GM04504 (cell line): Measurements from ENCODE around the gene YLPM1.
A peak's percentile ranks its signal among the peaks of the same experiment; 100 is the strongest.
"Not testable (repeated sequence)": the region's sequence is repeated elsewhere in the genome, so short reads cannot be mapped to it uniquely, and the experiment has no call there.

Source experiments
- DNase-seq: peaks from one replicate; pipeline ENCODE4 v3.0.0-alpha.2; 2012; ENCODE audit warnings: low read depth

The YLPM1 gene, protein sequence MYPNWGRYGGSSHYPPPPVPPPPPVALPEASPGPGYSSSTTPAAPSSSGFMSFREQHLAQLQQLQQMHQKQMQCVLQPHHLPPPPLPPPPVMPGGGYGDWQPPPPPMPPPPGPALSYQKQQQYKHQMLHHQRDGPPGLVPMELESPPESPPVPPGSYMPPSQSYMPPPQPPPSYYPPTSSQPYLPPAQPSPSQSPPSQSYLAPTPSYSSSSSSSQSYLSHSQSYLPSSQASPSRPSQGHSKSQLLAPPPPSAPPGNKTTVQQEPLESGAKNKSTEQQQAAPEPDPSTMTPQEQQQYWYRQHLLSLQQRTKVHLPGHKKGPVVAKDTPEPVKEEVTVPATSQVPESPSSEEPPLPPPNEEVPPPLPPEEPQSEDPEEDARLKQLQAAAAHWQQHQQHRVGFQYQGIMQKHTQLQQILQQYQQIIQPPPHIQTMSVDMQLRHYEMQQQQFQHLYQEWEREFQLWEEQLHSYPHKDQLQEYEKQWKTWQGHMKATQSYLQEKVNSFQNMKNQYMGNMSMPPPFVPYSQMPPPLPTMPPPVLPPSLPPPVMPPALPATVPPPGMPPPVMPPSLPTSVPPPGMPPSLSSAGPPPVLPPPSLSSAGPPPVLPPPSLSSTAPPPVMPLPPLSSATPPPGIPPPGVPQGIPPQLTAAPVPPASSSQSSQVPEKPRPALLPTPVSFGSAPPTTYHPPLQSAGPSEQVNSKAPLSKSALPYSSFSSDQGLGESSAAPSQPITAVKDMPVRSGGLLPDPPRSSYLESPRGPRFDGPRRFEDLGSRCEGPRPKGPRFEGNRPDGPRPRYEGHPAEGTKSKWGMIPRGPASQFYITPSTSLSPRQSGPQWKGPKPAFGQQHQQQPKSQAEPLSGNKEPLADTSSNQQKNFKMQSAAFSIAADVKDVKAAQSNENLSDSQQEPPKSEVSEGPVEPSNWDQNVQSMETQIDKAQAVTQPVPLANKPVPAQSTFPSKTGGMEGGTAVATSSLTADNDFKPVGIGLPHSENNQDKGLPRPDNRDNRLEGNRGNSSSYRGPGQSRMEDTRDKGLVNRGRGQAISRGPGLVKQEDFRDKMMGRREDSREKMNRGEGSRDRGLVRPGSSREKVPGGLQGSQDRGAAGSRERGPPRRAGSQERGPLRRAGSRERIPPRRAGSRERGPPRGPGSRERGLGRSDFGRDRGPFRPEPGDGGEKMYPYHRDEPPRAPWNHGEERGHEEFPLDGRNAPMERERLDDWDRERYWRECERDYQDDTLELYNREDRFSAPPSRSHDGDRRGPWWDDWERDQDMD (N-terminal part only)

DNA sequence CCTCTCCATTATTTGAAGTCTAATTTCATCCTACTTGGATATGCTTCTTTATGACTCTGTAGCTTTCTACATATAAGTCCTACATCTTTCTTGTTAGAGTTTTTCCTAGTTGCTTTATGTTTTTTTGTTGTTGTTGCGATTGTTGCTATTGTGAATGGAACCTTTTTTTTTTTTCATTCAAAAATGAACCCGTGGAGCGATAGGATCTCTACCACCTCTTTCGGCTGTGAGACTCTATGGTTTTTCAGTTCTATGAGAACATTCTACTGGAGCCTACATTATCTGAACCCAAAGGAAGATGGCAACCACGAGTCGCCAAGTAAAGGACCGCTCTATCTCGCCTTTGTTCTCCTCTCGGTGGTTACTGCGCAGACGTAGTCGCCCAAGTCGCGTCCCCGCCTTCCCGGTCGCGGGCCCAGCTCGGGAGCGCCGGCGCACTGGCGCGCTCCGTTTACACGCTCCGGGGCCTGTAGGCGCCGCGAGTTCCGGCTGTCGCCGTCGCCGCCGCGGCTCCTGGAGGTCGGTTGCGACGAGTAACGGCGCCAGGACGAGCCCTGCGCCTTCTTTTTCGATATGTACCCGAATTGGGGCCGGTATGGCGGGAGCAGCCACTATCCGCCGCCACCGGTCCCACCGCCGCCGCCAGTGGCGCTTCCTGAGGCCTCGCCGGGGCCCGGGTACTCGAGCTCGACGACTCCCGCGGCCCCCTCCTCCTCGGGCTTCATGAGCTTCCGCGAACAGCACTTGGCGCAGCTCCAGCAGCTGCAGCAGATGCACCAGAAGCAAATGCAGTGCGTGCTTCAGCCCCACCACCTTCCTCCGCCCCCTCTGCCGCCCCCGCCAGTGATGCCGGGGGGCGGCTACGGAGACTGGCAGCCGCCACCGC is at the start of gene YLPM1:
YLPM1 (plus strand) TSS at position 400 of the 886 bp plus-strand sequence; CDS start at position 574, 174 bp downstream.
- DNase-seq, result peak; percentile 94

GRCh38 chr14:74713395-74713735 is 49.8 kb upstream of the YLPM1 start:
- DNase-seq, result no peak

DNA sequence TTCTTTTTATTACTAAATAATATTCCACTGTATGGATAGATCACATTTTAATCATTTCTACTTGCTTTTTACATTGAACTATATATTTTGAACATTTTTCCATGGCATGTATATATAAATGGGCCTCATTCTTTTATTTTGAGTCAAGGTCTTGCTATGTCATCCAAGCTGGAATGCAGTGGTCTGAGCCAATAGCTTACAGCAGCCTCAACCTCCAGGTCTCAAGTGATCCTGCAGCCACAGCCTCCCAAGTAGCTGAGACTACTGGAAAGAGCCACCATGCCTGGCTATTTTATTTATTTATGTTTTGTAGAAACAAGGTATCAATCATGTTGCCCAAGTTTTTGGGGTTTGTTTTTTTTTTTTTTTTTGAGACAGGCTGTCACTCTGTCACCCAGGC is 42.6 kb upstream of the YLPM1 start:
- no peak for DNase-seq

DNA sequence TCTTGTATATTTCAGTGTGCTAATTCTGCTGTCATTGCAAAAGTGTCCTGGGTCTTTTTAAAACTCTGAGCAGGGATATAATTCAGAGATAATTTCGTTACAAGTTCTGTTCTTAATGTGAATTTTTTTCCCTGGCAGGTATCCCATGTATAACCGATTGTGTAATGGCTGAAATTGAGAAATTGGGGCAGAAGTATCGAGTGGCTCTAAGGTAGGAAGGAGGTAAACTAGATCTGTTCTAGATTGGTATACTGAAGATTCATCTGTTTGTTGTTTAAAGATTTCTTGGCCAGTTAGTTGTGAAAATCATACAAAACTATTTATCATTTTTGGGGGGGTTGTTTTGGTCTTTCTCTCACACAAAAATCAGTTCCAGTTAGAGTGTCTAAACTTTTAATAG is 40.0 kb upstream of the YLPM1 start:
- no peak for DNase-seq

DNA sequence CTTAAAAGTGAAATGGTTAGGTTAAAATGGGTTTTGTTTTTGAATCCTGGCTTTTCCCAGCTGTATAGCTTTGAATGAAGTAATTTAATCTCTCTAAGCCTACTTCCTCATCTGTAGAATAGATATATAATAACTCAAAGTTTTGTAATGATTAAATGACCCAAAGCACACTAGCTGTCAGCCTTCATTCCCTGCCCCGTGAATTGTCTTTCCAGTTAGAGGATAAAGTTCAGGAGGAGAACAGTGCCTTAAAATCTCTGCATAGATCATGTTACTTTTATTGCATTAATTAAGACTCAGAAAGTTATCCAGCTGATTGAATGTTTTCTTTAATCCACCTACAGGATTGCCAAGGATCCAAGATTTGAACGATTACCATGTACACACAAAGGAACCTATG is 30.7 kb upstream of the YLPM1 start:
- no peak for DNase-seq

DNA sequence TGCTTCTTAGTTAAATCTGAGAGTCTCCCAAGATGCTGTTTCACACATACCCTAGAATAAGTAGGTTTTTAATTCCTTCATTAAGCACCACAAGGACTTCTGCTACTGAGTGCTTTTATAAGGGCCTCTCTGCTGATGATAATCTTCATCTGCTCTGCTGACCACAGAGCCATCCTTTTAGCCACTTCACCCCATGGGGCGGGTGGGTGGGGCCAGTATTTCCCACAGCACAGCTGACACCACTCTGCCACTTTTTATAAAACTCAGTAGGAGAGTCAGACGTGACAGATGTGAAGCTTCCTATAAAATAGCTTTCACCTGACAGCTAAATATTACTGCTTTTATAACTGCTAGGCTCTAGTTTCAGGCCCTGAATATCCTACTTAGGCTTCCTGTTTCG is 29.9 kb upstream of the YLPM1 start:
- no peak for DNase-seq

- no peak for DNase-seq
Observed at GRCh38 chr14:74735125-74735524, 28.0 kb upstream of the YLPM1 start.

DNA sequence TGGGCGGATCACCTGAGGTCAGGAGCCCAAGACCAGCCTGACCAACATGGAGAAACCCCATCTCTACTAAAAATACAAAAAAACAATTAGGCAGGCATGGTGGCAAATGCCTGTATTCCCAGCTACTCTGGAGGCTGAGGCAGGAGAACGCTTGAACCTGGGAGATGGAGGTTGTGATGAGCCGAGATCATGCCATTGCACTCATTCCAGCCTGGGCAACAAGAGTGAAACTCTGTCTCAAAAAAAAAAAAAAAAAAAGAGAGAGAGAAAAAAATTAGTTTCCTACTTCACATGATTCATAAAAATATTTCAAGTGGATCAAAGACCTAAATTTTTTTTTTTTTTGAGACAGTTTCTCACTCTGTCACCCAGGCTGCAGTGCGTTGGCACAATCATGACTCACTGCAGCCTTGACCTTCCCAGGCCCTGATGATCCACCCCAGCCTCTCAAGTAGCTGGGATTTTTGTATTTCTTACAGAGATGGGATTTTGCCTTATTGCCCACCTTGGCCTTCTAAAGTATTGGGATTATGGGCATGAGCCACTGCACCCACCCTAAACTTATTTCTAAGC is 25.3 kb upstream of the YLPM1 start:
- no peak for DNase-seq

DNA sequence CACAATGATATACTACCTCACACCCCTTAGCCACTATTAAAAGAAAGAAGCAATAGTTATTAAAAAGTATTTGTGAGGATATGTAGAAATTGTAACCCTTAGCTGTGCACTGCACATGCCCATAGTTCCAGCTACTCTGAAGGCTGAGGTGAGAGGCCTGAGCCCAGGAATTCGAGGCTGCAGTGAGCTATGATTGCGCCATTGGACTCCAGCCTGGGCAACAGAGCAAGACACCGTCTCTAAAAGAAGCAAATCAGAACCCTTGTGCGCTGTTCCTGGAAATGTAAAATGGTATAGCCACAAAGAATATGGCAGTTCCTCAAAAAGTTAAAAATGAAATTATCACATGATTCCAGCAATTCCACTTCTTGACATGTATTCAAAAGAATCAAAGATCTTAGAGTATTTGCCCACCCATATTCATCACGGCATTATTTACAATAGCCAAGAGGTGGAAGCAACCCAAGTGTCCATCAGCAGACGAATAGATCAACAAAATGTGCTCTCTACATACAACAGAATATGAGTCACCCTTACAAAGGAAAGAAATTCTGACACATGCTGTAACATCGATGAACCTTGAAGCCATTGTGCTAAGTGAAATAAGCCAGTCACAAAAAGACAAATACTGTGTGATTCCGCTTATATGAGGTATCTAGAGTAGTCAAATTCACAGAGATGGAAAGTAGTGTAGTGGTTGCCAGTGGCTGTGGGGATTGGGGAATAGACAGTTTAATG is 23.7 kb upstream of the YLPM1 start:
- no peak for DNase-seq

DNA sequence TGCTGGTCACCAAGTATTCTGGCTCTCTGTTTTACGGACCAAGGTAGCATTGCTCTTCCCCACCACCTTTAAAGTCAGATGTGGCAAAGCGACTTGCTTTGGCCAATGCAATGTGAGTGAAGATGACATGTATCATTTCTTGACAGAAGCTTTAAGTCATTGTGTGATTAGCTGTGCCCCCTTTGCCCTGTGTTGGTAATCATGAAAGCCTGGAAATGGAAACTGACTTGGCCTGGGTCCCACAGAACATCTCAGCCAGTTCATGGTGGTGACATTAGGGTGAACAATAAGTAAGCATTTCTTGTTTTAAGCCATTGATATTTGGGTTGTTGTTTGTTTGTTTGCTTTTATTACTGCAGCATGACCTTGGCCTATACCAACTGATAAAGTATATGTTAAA is 15.9 kb upstream of the YLPM1 start:
- no peak for DNase-seq

DNA sequence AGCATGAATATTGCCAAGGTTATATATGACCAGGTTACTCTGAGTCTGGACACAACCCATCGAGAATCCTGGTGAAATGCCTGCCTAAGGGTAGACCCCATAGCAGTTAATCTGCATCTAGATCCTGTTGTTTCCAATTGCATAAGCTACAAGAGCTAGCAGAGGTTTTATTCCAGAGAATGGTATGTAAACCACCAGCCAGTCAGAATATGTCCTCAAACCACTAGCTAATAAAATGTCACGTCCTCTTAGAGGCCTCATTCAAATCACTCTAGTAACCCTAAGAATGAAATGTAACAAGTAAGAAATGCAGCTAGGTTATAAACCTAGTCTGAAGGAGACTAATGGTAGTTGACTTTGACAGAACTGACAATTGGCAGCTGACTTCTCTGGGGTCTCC is 9.0 kb upstream of the YLPM1 start:
- DNase-seq, result no peak

GRCh38 chr14:74754899-74755298 is 8.2 kb upstream of the YLPM1 start:
- DNase-seq, result no peak

DNA sequence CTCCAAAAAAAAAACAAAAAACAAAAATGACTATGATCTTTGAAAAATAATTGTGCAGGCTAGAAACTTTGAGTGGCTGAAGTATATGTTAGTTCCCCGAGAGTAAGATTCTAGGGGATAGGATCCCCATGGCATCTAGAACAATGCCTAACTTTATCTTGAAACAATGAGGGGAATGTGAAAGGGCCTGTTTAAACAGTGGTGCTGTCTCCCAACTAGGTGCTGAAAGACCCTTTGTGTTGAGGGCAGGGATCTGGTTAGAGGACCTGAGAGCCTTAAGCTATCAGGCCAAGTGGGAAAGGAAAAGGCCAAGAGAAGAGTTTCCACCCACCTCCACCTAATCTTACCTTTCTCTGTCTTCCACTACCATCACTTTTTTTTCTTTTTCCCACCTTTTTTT is 6.8 kb upstream of the YLPM1 start:
- no peak for DNase-seq

- DNase-seq, result not testable (repeated sequence)
Observed at GRCh38 chr14:74758505-74758904, 4.6 kb upstream of the YLPM1 start.

DNA sequence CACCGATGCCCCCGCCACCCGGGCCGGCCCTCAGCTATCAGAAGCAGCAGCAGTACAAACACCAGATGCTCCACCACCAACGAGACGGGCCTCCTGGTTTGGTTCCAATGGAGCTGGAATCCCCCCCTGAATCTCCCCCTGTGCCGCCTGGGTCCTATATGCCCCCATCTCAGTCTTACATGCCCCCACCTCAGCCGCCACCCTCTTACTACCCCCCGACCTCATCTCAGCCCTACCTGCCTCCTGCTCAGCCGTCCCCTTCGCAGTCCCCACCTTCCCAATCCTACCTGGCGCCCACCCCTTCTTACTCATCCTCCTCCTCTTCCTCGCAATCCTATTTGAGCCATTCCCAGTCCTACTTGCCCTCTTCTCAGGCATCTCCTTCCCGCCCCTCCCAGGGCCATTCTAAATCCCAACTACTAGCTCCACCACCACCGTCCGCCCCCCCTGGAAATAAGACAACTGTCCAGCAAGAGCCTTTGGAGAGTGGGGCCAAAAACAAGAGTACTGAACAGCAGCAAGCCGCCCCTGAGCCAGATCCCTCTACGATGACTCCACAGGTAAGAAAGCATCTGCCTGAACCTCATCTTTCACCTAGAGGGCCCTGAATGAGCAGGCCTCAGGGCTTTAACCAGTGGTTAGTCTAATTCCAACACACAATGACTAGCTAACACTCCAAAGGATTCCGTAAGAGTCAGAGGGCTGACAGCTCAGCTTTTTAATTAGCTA is 851 bp downstream of the YLPM1 start:
- DNase-seq, result no peak

DNA sequence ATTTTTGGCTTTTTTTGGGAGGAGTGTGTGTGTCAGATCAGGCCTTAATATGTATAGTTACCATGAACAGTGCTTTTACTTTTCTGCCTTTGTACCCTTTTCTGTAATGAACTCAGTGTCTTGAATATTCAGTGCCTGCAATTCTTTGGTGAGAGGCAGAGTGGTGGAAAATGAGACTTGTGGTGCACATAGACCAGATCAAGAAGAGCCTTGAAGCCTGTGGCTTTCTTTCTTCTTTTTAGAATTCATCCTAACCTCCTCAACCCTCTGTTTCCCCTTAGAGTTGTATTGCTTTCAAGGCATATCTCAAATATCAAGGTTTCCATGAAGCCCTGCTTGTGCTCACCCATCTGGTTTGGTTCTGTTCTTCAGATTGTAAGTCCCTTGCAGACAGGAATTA is 2.6 kb downstream of the YLPM1 start:
- no peak for DNase-seq

DNA sequence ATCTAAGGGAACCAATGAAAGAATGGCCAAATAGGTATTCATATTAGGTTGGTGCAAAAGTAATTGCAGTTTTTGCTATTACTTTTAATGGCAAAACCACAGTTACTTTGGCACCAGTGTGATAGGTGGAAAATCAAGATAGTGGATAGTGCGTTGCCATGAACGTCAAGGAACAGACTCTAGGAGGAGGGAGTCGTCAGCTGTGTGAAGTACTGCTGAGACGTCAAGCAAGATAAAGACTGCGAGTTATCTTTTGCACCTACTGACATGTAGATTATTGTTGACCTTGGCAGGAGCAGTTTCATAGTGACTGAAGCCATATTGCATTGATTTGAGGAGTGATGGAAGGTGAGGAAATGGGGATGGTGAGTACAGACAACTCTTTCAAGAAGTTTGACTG is 8.3 kb downstream of the YLPM1 start:
- no peak for DNase-seq

GRCh38 chr14:74784634-74785033 is 21.5 kb downstream of the YLPM1 start:
- no peak for DNase-seq

- DNase-seq, result no peak
Observed at GRCh38 chr14:74785056-74785613, 22.0 kb downstream of the YLPM1 start.
